NCI-H2081 treated with DMSO at 0.1 percent for 48 hours (cell line): Measurements from ENCODE around the gene CEP70.
"Not testable (repeated sequence)": the region's sequence is repeated elsewhere in the genome, so short reads cannot be mapped to it uniquely, and the experiment has no call there.

ENCODE experiments used
- DNase-seq: peaks from one replicate; lab custom pipeline; 2025; lab: John Stamatoyannopoulos, UW

The CEP70 gene

GRCh38 chr3:138470687-138471086, 123.4 kb downstream of the CEP70 start:
- DNase-seq = no peak

- DNase-seq = no peak
Measured at GRCh38 chr3:138469874-138470273, 124.2 kb downstream of the CEP70 start.

GRCh38 chr3:138468886-138469285, 125.2 kb downstream of the CEP70 start:
- DNase-seq = no peak

- no peak for DNase-seq
Measured at GRCh38 chr3:138468451-138468850, 125.6 kb downstream of the CEP70 start.

GRCh38 chr3:138467931-138468330, 126.1 kb downstream of the CEP70 start:
- DNase-seq = no peak

- DNase-seq = no peak
Measured at GRCh38 chr3:138465925-138466324, 128.1 kb downstream of the CEP70 start.

GRCh38 chr3:138465451-138465850, 128.6 kb downstream of the CEP70 start:
- no peak for DNase-seq

GRCh38 chr3:138464491-138464860, 129.6 kb downstream of the CEP70 start:
- DNase-seq = no peak

- no peak for DNase-seq
Measured at GRCh38 chr3:138463724-138464490, 130.2 kb downstream of the CEP70 start.

GRCh38 chr3:138461896-138462295, 132.2 kb downstream of the CEP70 start:
- no peak for DNase-seq

GRCh38 chr3:138461246-138461645, 132.8 kb downstream of the CEP70 start:
- no peak for DNase-seq

GRCh38 chr3:138460536-138461205, 133.4 kb downstream of the CEP70 start:
- DNase-seq = no peak

GRCh38 chr3:138459619-138460535, 134.2 kb downstream of the CEP70 start:
- DNase-seq = no peak

GRCh38 chr3:138458774-138459499, 135.1 kb downstream of the CEP70 start:
- no peak for DNase-seq

- DNase-seq = no peak
Measured at GRCh38 chr3:138457863-138458735, 136.0 kb downstream of the CEP70 start.

- DNase-seq = no peak
Measured at GRCh38 chr3:138456961-138457862, 136.8 kb downstream of the CEP70 start.

- DNase-seq = no peak
Measured at GRCh38 chr3:138455801-138456716, 138.0 kb downstream of the CEP70 start.

GRCh38 chr3:138453940-138454339, 140.1 kb downstream of the CEP70 start:
- DNase-seq = not testable (repeated sequence)

GRCh38 chr3:138452436-138452835, 141.6 kb downstream of the CEP70 start:
- no peak for DNase-seq
